GM10266 (cell line): ENCODE measurements around the gene PARP2.

Experiments
- DNase-seq: peaks from one replicate; pipeline ENCODE4 v3.0.0; 2012; ENCODE audit errors: extremely low spot score
- CTCF ChIP-seq: IDR thresholded peaks from 2 replicates; pipeline ENCODE4 v1.5.1; 2012; ENCODE audit warnings: mild to moderate bottlenecking, low read depth; ENCODE audit not compliant: control insufficient read depth, insufficient read depth; ENCODE audit errors: missing control alignments

The PARP2 gene

DNA sequence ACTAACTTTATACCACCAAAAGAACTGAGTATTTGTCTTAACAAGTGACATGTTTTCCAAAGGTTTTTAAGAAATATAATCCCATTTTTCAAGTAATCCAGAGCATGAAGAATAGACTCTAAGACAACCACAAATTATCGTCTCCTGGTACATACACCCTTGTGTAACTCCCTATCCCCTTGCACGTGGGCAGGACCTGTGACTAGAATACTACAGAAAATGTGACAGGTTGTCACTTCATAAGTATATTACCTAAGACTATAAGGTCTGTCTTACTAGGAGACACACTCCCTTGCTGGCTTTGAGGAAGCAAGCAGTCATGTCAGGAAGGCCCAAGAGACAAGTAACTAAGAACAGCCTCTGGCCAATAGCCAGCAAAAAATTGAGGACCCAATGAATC lies 29.4 kb upstream of the PARP2 start:
- no peak for DNase-seq
- TF ChIP-seq CTCF = no peak

- no peak for TF ChIP-seq CTCF
- DNase-seq = no peak
Measured at GRCh38 chr14:20317720-20318119, 25.7 kb upstream of the PARP2 start.

GRCh38 chr14:20327005-20327869 lies 16.2 kb upstream of the PARP2 start:
- DNase-seq = peak; percentile 48
- peak; percentile 50 for TF ChIP-seq CTCF

DNA sequence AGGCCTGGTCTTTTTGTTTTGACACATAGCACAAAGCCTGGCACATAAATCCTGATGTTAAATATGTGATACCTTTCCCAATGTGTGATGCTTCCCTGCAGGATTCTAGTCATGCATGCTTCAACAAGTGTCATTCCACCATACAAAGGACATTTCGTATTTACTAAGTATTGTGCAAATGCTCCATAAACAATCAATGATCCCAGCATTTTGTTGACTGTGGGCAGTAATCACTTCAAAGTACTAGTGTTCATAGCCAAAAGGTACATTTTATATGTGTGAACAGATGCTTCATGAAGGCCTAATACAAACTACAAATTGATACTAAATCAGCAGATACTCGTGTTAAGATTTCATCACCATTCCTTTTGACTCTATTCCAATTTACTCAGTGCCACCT lies 14.7 kb upstream of the PARP2 start:
- TF ChIP-seq CTCF = no peak

DNA sequence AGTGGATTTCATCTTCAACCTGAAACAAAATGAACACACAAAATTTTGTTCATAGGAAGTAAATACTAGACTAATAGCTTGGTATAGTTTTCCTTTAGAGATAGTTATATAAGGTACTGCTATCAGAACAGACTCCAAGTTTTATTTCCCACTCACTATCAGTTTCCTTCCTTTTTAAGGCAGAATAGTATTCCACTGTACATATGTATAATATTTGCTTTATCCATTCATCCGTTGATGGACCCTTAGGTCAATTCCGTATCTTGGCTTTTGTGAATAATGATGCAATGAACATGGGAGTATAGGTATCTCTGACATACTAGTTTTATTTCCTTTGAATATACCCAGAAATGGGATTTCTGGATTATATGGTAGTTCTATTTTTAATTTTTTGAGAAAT lies 14.1 kb upstream of the PARP2 start:
- TF ChIP-seq CTCF = no peak
- no peak for DNase-seq

More for the DNA sequence above, 14.7 kb upstream of the PARP2 start:
- DNase-seq = no peak

GRCh38 chr14:20331053-20331613 lies 12.3 kb upstream of the PARP2 start:
- no peak for TF ChIP-seq CTCF

GRCh38 chr14:20332431-20332787 lies 11.0 kb upstream of the PARP2 start:
- no peak for DNase-seq
- TF ChIP-seq CTCF = no peak

More at GRCh38 chr14:20331053-20331613, 12.3 kb upstream of the PARP2 start:
- no peak for DNase-seq
